Osteocyte (in vitro differentiated cells): ENCODE data around the gene NTN4. TPM values are rescaled to one million over a fixed set of nuclear protein-coding genes. Genes with fewer than 3 reads are reported as not detected.

Source experiments
- DNase-seq: peaks from one replicate; pipeline ENCODE4 v3.0.0; 2021; ENCODE audit warnings: mixed read lengths; ENCODE audit not compliant: unreplicated experiment; ENCODE audit errors: extremely low spot score
- H3K27ac Mint-ChIP-seq: one replicate; pipeline ENCODE4 v1.8.0; 2021; ENCODE audit warnings: mild to moderate bottlenecking, mixed read lengths; ENCODE audit not compliant: unreplicated experiment
- H3K27me3 Mint-ChIP-seq: one replicate; pipeline ENCODE4 v1.8.0; 2021; ENCODE audit warnings: mixed read lengths; ENCODE audit not compliant: unreplicated experiment
- H3K36me3 Mint-ChIP-seq: one replicate; pipeline ENCODE4 v1.8.0; 2021; ENCODE audit warnings: mixed read lengths; ENCODE audit not compliant: unreplicated experiment
- H3K4me1 Mint-ChIP-seq: one replicate; pipeline ENCODE4 v1.8.0; 2021; ENCODE audit warnings: mixed read lengths; ENCODE audit not compliant: unreplicated experiment
- H3K4me3 Mint-ChIP-seq: one replicate; pipeline ENCODE4 v1.8.0; 2021; ENCODE audit warnings: mild to moderate bottlenecking, moderate library complexity, mixed read lengths; ENCODE audit not compliant: unreplicated experiment
- H3K9me3 Mint-ChIP-seq: one replicate; pipeline ENCODE4 v1.8.0; 2021; ENCODE audit warnings: mixed read lengths; ENCODE audit not compliant: unreplicated experiment
- CTCF ChIP-seq: fragments of 200-600 bp; sonication (generic); IDR thresholded peaks from 2 replicates; pipeline ENCODE4 v1.5.0; 2021; ENCODE audit warnings: antibody characterized with exemption, mild to moderate bottlenecking, moderate library complexity
- total RNA-seq: library from RNA; stranded (reverse); gene quantifications from 2 replicates; pipeline ENCODE4 v1.2.1, GENCODE V29; 2021

NTN4 gene
- total RNA-seq, 1 donor from 2014 or later, result 654 TPM

- Mint-ChIP-seq H3K36me3 (peaks cover 57% of the 10 kb centered on the region), H3K4me3 (no peak overlapping the region), H3K27me3 (no peaks in the 10 kb centered on the region), H3K9me3 (peaks cover 9% of the 10 kb centered on the region), H3K27ac (peak overlapping the region; percentile 73), H3K4me1 (peaks cover 86% of the 10 kb centered on the region)
- DNase-seq, result no peak
- no peak for TF ChIP-seq CTCF
Measured at GRCh38 chr12:95762123-95762785, 28.3 kb downstream of the NTN4 start.

GRCh38 chr12:95760371-95760770 lies 30.2 kb downstream of the NTN4 start:
- H3K4me3 Mint-ChIP-seq, result no peak overlapping the region
- peaks cover 9% of the 10 kb centered on the region for H3K9me3 Mint-ChIP-seq
- H3K27me3 Mint-ChIP-seq, result no peaks in the 10 kb centered on the region
- peaks cover 58% of the 10 kb centered on the region for H3K36me3 Mint-ChIP-seq
- no peak for DNase-seq
- peaks cover 86% of the 10 kb centered on the region for H3K4me1 Mint-ChIP-seq
- no peak for TF ChIP-seq CTCF
- H3K27ac Mint-ChIP-seq, result peak overlapping the region; percentile 79

- DNase-seq, result no peak
- no peak for TF ChIP-seq CTCF
- Mint-ChIP-seq H3K4me1 (peaks cover 86% of the 10 kb centered on the region), H3K27ac (peak overlapping the region; percentile 79), H3K27me3 (no peaks in the 10 kb centered on the region), H3K9me3 (peaks cover 9% of the 10 kb centered on the region), H3K36me3 (peaks cover 61% of the 10 kb centered on the region), H3K4me3 (no peak overlapping the region)
Measured at GRCh38 chr12:95759718-95760117, 30.8 kb downstream of the NTN4 start.

GRCh38 chr12:95759039-95759438 lies 31.5 kb downstream of the NTN4 start:
- peak overlapping the region; percentile 79 for H3K27ac Mint-ChIP-seq
- H3K4me1 Mint-ChIP-seq, result peaks cover 85% of the 10 kb centered on the region
- no peak for TF ChIP-seq CTCF
- H3K36me3 Mint-ChIP-seq, result peaks cover 61% of the 10 kb centered on the region
- peaks cover 9% of the 10 kb centered on the region for H3K9me3 Mint-ChIP-seq
- DNase-seq, result no peak
- no peak overlapping the region for H3K4me3 Mint-ChIP-seq
- no peaks in the 10 kb centered on the region for H3K27me3 Mint-ChIP-seq

- H3K27me3 Mint-ChIP-seq, result no peaks in the 10 kb centered on the region
- peaks cover 73% of the 10 kb centered on the region for H3K4me1 Mint-ChIP-seq
- no peak overlapping the region for H3K4me3 Mint-ChIP-seq
Measured at GRCh38 chr12:95756362-95756761, 34.2 kb downstream of the NTN4 start.

More at GRCh38 chr12:95756362-95756761, 34.2 kb downstream of the NTN4 start:
- TF ChIP-seq CTCF, result no peak
- DNase-seq, result no peak
- peak overlapping the region; percentile 84 for H3K27ac Mint-ChIP-seq
- H3K9me3 Mint-ChIP-seq, result peaks cover 9% of the 10 kb centered on the region
- H3K36me3 Mint-ChIP-seq, result peaks cover 59% of the 10 kb centered on the region
